Subcutaneous abdominal adipose tissue (tissue), 5 donors: ENCODE results near the gene PNKD.

Source experiments
- H3K27ac ChIP-seq: one replicate; pipeline ENCODE4 v1.7.0; 2013; ENCODE audit warnings: low read depth, mild to moderate bottlenecking, inconsistent platforms, low read length, moderate library complexity
- H3K27me3 ChIP-seq, 5 donors: one replicate each; pipeline ENCODE4 v1.7.0; 2013; ENCODE audit warnings: low read length in 5 of 5, inconsistent platforms in 1 of 5; ENCODE audit not compliant: control insufficient read depth in 5 of 5, insufficient read depth in 4 of 5
- H3K36me3 ChIP-seq, 5 donors: one replicate each; pipeline ENCODE4 v1.7.0; 2013; ENCODE audit warnings: low read length in 5 of 5; ENCODE audit not compliant: control insufficient read depth in 5 of 5, insufficient read depth in 5 of 5
- H3K4me1 ChIP-seq, 5 donors: one replicate each; pipeline ENCODE4 v1.7.0; 2013; ENCODE audit warnings: low read length in 5 of 5, mild to moderate bottlenecking in 3 of 5, moderate library complexity in 1 of 5; ENCODE audit not compliant: control insufficient read depth in 5 of 5, insufficient read depth in 5 of 5
- H3K4me3 ChIP-seq, 5 donors: one replicate each; pipeline ENCODE4 v1.7.0; 2013; ENCODE audit warnings: low read length in 5 of 5, low read depth in 1 of 5
- H3K9ac ChIP-seq, 5 donors: one replicate each; pipeline ENCODE4 v1.7.0; 2013; ENCODE audit warnings: low read length in 5 of 5, mild to moderate bottlenecking in 4 of 5, moderate library complexity in 3 of 5
- H3K9me3 ChIP-seq, 5 donors: one replicate each; pipeline ENCODE4 v1.7.0; 2013; ENCODE audit warnings: low read length in 5 of 5; ENCODE audit not compliant: control insufficient read depth in 5 of 5
- donor health status: healthy.
- donor health status: healthy.
- donor health status: healthy.
- donor health status: healthy.
- donor health status: healthy.

Gene PNKD

DNA sequence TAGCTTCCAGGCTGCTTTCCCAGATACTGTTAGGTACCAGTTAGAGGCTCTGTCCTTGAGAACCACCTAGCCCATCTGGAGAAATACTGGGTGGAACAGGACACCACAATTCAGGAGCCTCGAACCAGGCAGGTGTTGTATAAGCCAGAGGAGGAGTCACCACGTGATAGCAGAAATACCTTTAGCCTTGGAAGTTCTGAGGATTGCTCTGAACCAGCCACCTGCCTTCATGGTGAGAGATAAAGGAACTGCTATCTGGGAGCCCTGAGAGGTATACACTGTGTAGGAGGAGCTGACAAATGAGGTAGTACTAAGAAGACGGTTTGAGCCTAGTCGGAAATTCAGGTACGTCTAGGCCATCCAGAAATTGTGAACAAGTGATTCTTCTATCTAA, 17.1 kb upstream of the PNKD start:
- Histone ChIP-seq H3K27ac (no peak overlapping the region), H3K9ac (peak overlapping the region in 1 of 5 donors; percentile 26), H3K27me3 (no peaks in the 10 kb centered on the region), H3K9me3 (no peaks in the 10 kb centered on the region), H3K36me3 (peaks cover 26 to 85% (median 77%) of the 10 kb centered on the region in 5 donors), H3K4me3 (no peak overlapping the region), H3K4me1 (peaks cover 4 to 35% (median 15%) of the 10 kb centered on the region in 5 donors)

GRCh38 chr2:218255446-218255845, 14.9 kb upstream of the PNKD start:
- H3K36me3 ChIP-seq, result peaks cover 23 to 63% (median 55%) of the 10 kb centered on the region in 5 donors
- H3K4me1 ChIP-seq, result peaks cover 23 to 57% (median 37%) of the 10 kb centered on the region in 5 donors
- H3K9me3 ChIP-seq, result no peaks in the 10 kb centered on the region
- no peak overlapping the region for H3K27ac ChIP-seq
- no peaks in the 10 kb centered on the region for H3K27me3 ChIP-seq
- no peak overlapping the region for H3K9ac ChIP-seq
- H3K4me3 ChIP-seq, result no peak overlapping the region

- Histone ChIP-seq H3K9ac (no peak overlapping the region), H3K27ac (peak overlapping the region; percentile 14), H3K9me3 (no peaks in the 10 kb centered on the region), H3K4me3 (no peak overlapping the region), H3K27me3 (no peaks in the 10 kb centered on the region), H3K4me1 (peaks cover 34 to 70% (median 51%) of the 10 kb centered on the region in 5 donors), H3K36me3 (peaks cover 23 to 50% (median 42%) of the 10 kb centered on the region in 5 donors)
These were observed 13.5 kb upstream of the PNKD start for GRCh38 chr2:218256612-218257350.

GRCh38 chr2:218257390-218257981, 12.8 kb upstream of the PNKD start:
- no peak overlapping the region for H3K4me3 ChIP-seq

DNA sequence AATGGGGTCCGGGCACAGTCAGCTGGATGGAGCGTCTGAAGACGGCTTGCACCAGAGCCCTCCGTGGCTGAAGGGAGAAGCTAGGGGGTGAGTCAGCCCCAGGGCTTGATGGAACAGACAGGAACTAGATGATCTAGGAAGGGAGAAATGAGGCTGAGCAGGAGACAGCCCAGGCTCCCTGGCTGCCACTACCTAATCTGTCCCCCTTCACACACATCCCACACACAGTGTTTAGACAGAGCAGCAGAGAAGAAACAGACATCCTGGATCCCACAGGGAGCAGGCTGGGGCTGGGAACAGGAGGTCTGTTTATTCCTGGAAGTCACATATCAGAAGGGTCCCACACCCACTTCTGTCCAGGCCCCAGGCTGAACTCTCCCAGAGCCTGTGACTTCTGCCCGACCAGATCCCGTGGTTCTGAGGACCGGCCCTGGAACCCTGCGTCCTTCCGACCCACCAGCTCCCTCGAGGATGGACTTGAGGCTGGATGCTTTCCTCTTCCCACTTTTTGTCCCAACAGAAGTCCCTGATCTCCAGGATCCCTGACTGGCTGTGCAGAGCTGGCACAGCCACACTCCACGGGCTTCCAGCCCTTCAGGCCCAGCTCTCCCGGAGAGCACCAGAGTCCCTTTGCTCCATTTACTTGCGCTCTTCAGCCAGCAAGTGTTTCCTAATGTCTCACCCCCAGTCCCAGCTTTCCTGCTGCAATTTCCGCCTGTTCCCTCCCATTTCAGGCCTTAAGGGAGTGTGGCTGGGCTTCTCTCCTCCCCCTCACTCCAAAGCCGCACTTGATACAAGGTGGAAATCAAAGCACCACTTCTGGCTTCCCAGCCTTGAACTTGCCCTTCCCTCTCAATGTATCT, 11.0 kb upstream of the PNKD start:
- H3K9ac ChIP-seq, result peak overlapping the region in 4 of 5 donors; percentile 31 to 68 (median 56)
- H3K4me1 ChIP-seq, result peaks cover 38 to 78% (median 71%) of the 10 kb centered on the region in 5 donors
- H3K9me3 ChIP-seq, result no peaks in the 10 kb centered on the region
- peak overlapping the region; percentile 83 for H3K27ac ChIP-seq
- H3K36me3 ChIP-seq, result peaks cover 9 to 41% (median 29%) of the 10 kb centered on the region in 5 donors
- H3K27me3 ChIP-seq, result no peaks in the 10 kb centered on the region
- peak overlapping the region in 4 of 5 donors; percentile 14 to 40 (median 30) for H3K4me3 ChIP-seq

More at GRCh38 chr2:218257390-218257981, 12.8 kb upstream of the PNKD start:
- Histone ChIP-seq H3K9ac (no peak overlapping the region), H3K27me3 (no peaks in the 10 kb centered on the region), H3K4me1 (peaks cover 35 to 72% (median 58%) of the 10 kb centered on the region in 5 donors), H3K27ac (peak overlapping the region; percentile 14), H3K9me3 (no peaks in the 10 kb centered on the region), H3K36me3 (peaks cover 23 to 43% (median 36%) of the 10 kb centered on the region in 5 donors)

GRCh38 chr2:218260166-218260565, 10.2 kb upstream of the PNKD start:
- peaks cover 38 to 82% (median 75%) of the 10 kb centered on the region in 5 donors for H3K4me1 ChIP-seq
- peaks cover 4 to 41% (median 29%) of the 10 kb centered on the region in 5 donors for H3K36me3 ChIP-seq

DNA sequence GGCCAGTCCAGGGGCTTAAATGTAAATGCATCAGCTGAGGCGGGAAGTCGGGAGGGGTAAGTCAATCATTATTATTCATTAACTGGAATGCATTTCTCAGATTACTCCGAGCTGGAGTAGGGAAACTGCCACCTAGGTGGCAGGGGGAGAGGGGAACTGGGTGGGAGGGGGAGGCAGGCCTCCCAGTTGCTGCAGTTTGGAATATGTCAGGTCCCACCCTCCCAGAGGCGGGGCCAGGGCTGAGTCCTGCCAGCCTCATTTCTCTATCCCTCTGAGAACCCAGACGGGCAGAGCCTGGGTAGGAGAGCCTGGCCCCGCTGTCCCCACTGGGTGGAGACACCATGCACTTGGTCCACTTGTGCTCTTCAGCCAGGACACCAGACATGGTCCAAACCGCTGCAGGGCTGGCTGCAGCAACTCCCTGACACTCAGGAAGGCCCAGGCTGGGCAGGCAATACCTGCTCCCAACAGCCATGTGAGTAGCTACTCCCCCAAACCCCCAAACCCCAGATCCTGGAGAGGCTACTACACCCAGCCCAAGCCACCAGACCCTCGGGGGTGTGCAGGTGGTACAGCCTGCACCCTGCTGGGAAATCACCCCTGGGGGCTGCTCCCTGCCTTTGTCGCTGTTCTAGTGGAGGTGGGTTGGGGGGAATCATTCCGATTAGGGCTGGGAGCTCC, 9.4 kb upstream of the PNKD start, which contains the start of gene GPBAR1:
Gene GPBAR1, plus strand, starts transcription at position 274 of the 681 bp plus-strand sequence. CDS start 1,710 bp downstream, outside the sequence.
- H3K9me3 ChIP-seq, result no peaks in the 10 kb centered on the region
- peak within 1 kb of the TSS; percentile 83 for H3K27ac ChIP-seq
- no peaks in the 10 kb centered on the region for H3K27me3 ChIP-seq
- H3K4me1 ChIP-seq, result peaks cover 38 to 82% (median 75%) of the 10 kb centered on the region in 5 donors
- peak within 1 kb of the TSS in 4 of 5 donors; percentile 53 to 79 (median 66) for H3K9ac ChIP-seq
- H3K36me3 ChIP-seq, result peaks cover 0 to 41% (median 29%) of the 10 kb centered on the region in 5 donors
- H3K4me3 ChIP-seq, result peak within 1 kb of the TSS; percentile 23 to 45 (median 30)

More at GRCh38 chr2:218260166-218260565, 10.2 kb upstream of the PNKD start:
- Histone ChIP-seq H3K4me3 (peak overlapping the region in 3 of 5 donors; percentile 23 to 31 (median 30)), H3K9me3 (no peaks in the 10 kb centered on the region), H3K27me3 (no peaks in the 10 kb centered on the region), H3K27ac (peak overlapping the region; percentile 83), H3K9ac (peak overlapping the region in 3 of 5 donors; percentile 53 to 68 (median 60))

- no peaks in the 10 kb centered on the region for H3K27me3 ChIP-seq
- H3K27ac ChIP-seq, result peak overlapping the region; percentile 83
- peak overlapping the region; percentile 15 to 45 (median 23) for H3K4me3 ChIP-seq
- H3K36me3 ChIP-seq, result peaks cover 0 to 44% (median 36%) of the 10 kb centered on the region in 5 donors
- peak overlapping the region in 3 of 5 donors; percentile 17 to 79 (median 64) for H3K9ac ChIP-seq
- peaks cover 38 to 81% (median 75%) of the 10 kb centered on the region in 5 donors for H3K4me1 ChIP-seq
- H3K9me3 ChIP-seq, result no peaks in the 10 kb centered on the region
These were observed 8.7 kb upstream of the PNKD start for GRCh38 chr2:218261423-218262236.
